HL-60 (cell line): Measurements from ENCODE around the gene MYO5B.

Experiments
- DNase-seq, 2 experiments: peaks; one replicate each; pipeline ENCODE4 v3.0.0-alpha.2; 2010 to 2020; ENCODE audit warnings: low read depth in 1 of 2, low spot score in 1 of 2
- H3K27ac ChIP-seq: fragments of 250-450 bp; sonication (Bioruptor Pico); replicated peaks from 2 replicates; pipeline ENCODE4 v1.5.1; 2020; ENCODE audit warnings: mild to moderate bottlenecking, moderate library complexity
- H3K27me3 ChIP-seq: fragments of 250-450 bp; sonication (Bioruptor Pico); 2 replicates; pipeline ENCODE4 v1.5.1; 2021; ENCODE audit warnings: mild to moderate bottlenecking, moderate library complexity; ENCODE audit not compliant: insufficient read depth, poor library complexity, severe bottlenecking
- H3K4me3 ChIP-seq: replicated peaks from 2 replicates; pipeline ENCODE4 v1.5.1; 2011; ENCODE audit warnings: mild to moderate bottlenecking, control low read depth, low read length; ENCODE audit not compliant: insufficient read depth
- CTCF ChIP-seq: IDR thresholded peaks from one replicate; pipeline ENCODE4 v1.5.1; 2011; ENCODE audit warnings: low read length, control low read depth, inconsistent platforms; ENCODE audit not compliant: insufficient read depth
- GABPA ChIP-seq: IDR thresholded peaks from 2 replicates; pipeline ENCODE4 v1.6.1; 2012; ENCODE audit warnings: low read depth
- POLR2AphosphoS5 ChIP-seq: IDR thresholded peaks from 2 replicates; pipeline ENCODE4 v1.6.1; 2012; ENCODE audit warnings: low read depth
- REST ChIP-seq: IDR thresholded peaks from 2 replicates; pipeline ENCODE4 v1.6.1; 2012; ENCODE audit warnings: low read depth; ENCODE audit not compliant: insufficient replicate concordance
- SPI1 ChIP-seq: IDR thresholded peaks from 2 replicates; pipeline ENCODE4 v1.6.1; 2012; ENCODE audit warnings: low read depth, mild to moderate bottlenecking, borderline replicate concordance

MYO5B gene

GRCh38 chr18:50162486-50163304 is 32.3 kb downstream of the MYO5B start:
- DNase-seq = no peak
- no peak for TF ChIP-seq SPI1
- TF ChIP-seq REST = no peak
- TF ChIP-seq POLR2AphosphoS5 = no peak
- no peak for TF ChIP-seq GABPA
- TF ChIP-seq CTCF = no peak
- Histone ChIP-seq H3K27me3 (peaks cover 30% of the 10 kb centered on the region), H3K4me3 (no peak overlapping the region), H3K27ac (no peak overlapping the region)

- Histone ChIP-seq H3K27me3 (peaks cover 27% of the 10 kb centered on the region), H3K4me3 (no peak overlapping the region), H3K27ac (no peak overlapping the region)
- DNase-seq = no peak
- no peak for TF ChIP-seq GABPA
- TF ChIP-seq CTCF = no peak
- TF ChIP-seq POLR2AphosphoS5 = no peak
- no peak for TF ChIP-seq SPI1
Observed at GRCh38 chr18:50161597-50162205, 33.2 kb downstream of the MYO5B start.

GRCh38 chr18:50159654-50160046 is 35.3 kb downstream of the MYO5B start:
- no peak overlapping the region for H3K27ac ChIP-seq
- H3K27me3 ChIP-seq = peaks cover 17% of the 10 kb centered on the region
- no peak for DNase-seq
- TF ChIP-seq CTCF (no peak), GABPA (no peak), SPI1 (no peak), REST (no peak), POLR2AphosphoS5 (no peak)
- H3K4me3 ChIP-seq = no peak overlapping the region
